Measurements from ENCODE around the gene CCL15. TPM values are rescaled to one million over a fixed set of nuclear protein-coding genes. Genes with fewer than 3 reads are reported as not detected.

Gene CCL15
- total RNA-seq, 4 donors from 2014 or later, result not detected

DNA sequence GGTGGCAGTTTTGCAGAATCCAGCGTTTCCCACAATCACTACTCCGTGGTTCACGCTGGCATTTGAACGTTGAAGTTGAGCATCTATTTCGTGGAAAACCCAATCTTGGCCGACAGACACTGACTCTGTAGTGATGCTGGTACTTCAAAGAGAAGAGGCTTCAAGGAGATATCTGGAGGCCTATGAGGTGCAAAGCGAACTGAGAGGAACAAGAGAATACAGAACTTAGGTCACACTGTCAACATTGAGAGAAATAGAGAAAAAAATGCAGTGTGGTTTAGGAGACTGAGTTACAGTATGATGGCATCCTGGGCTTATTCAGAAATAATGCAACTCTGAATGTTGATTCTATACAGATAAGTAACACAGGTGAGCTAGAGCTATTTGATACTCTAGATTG is 36.1 kb downstream of the CCL15 start:
- TF ChIP-seq, protein P1, sequence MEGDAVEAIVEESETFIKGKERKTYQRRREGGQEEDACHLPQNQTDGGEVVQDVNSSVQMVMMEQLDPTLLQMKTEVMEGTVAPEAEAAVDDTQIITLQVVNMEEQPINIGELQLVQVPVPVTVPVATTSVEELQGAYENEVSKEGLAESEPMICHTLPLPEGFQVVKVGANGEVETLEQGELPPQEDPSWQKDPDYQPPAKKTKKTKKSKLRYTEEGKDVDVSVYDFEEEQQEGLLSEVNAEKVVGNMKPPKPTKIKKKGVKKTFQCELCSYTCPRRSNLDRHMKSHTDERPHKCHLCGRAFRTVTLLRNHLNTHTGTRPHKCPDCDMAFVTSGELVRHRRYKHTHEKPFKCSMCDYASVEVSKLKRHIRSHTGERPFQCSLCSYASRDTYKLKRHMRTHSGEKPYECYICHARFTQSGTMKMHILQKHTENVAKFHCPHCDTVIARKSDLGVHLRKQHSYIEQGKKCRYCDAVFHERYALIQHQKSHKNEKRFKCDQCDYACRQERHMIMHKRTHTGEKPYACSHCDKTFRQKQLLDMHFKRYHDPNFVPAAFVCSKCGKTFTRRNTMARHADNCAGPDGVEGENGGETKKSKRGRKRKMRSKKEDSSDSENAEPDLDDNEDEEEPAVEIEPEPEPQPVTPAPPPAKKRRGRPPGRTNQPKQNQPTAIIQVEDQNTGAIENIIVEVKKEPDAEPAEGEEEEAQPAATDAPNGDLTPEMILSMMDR (IDR thresholded peaks at IDR 0.05; ENCODE audit: low read depth), result no peak

DNA sequence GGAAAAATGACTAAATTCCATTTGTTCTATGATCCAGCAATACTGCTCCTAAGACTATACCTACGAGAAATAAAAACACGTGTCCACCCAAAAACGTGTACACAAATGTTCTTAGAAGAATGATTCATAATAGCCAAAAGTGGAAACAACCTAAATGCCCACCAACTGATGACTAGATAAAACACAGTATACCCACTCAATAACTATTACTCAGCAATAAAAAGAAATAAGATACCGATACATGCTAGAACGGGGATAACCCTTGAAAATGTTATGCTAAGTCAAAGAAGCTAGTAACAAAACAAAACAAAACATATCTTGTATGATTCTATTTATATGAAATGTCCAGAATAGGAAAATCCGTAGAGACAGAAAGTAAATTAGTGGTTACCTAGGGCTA is 37.7 kb downstream of the CCL15 start:
- TF ChIP-seq, protein P1 (IDR thresholded peaks at IDR 0.05; ENCODE audit: low read depth), result no peak

DNA sequence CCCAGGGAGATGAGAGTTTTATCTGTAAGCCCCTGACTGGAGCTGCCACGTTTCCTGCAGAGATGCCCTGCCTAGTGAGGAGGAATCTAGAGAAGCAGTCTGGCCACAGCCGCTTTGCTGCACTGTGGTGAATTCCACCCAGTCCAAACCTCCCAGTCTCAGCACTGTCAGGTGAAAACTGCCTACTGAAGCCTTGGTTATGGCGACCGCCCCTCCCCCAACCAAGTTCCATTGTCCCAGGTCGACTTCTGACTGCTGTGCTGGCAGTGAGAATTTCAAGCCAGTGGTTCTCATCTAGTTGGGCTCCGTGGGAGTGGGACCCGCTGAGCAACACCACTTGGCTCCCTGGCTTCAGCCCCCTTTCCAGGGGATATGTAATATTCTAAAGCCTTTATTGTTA is 47.6 kb downstream of the CCL15 start:
- TF ChIP-seq, protein P1 (IDR thresholded peaks at IDR 0.05; ENCODE audit: low read depth), result no peak

DNA sequence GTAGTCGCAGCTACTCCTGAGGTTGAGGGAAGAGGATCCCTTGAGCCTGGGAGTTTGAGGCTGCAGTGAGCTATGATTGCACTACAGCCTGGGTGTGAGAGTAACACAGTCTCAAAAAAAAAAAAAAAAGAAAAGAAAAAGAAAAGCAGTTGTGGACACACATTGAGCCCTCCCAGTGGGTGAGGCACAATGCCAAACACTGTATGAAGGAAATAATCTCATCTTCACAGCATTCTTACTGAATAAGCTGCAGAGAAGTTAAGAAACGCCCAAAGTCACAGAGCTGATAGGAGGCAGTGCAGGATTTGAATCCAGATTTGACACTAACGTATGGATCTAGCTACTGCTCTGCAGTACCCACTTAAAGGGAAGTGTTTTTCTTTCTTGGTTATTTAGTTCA is 52.0 kb downstream of the CCL15 start:
- TF ChIP-seq, protein P1 (IDR thresholded peaks at IDR 0.05; ENCODE audit: low read depth), result no peak

DNA sequence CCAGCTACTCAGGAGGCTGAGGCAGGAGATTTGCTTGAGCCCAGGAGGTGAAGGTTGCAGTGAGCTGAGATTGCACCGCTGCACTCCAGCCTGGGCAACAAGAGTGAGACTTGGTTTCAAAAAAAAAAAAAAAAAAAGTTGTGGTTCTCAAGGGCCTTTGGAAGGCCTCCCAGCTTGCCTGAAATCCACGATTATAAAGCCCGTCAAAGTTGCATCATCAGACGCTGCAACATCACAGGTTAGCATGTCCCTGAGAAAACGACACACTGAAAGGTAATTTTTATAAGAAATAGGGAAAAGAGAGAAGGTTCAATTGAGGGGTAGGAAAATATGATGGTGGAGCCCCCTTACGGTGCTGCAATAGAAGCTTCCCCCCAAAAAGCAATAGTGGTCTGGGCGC is 53.3 kb downstream of the CCL15 start:
- TF ChIP-seq, protein P1 (IDR thresholded peaks at IDR 0.05; ENCODE audit: low read depth), result no peak

Other genes starting within 250 kb of the CCL15 start
- gene GAS2L2, start 248.3 kb downstream of the CCL15 start, total RNA-seq, result under 1 TPM in 2 of 4 donors, not detected in 2; 0.22 to 0.51 TPM
- gene C17orf50, start 240.7 kb downstream of the CCL15 start, total RNA-seq, result not detected
- gene MMP28, start 205.9 kb downstream of the CCL15 start, total RNA-seq, result 10 to 100 TPM; 21.6 to 46.1 (median 42.7) TPM
- gene TAF15, start 192.1 kb downstream of the CCL15 start, total RNA-seq, result 100 to 1,000 TPM in 1 of 4 donors, 10 to 100 TPM in 3; 69.1 to 106 (median 78.7) TPM
- gene HEATR9, start 132.7 kb downstream of the CCL15 start, total RNA-seq, result not detected
- 10 to 100 TPM in 1 of 4 donors, 1 to 10 TPM in 1, under 1 TPM in 1, not detected in 1; 0.82 to 11.2 (median 6.8) TPM for gene CCL5, start 121.2 kb downstream of the CCL15 start, total RNA-seq
- gene RDM1, start 70.8 kb downstream of the CCL15 start, total RNA-seq, result not detected
- not detected for gene LYZL6, start 57.8 kb downstream of the CCL15 start, total RNA-seq
- 1 to 10 TPM in 1 of 4 donors, under 1 TPM in 1, not detected in 2; 0.34 to 2.6 TPM for gene CCL16, start 20.1 kb downstream of the CCL15 start, total RNA-seq
- gene CCL14, start 14.8 kb downstream of the CCL15 start, total RNA-seq, result 10 to 100 TPM; 33.5 to 48.7 (median 46.5) TPM
- gene CCL23, start 16.4 kb upstream of the CCL15 start, total RNA-seq, result 10 to 100 TPM in 2 of 4 donors, 1 to 10 TPM in 2; 3.4 to 13.7 (median 9.1) TPM
- gene CCL18, start 62.7 kb upstream of the CCL15 start, total RNA-seq, result 10 to 100 TPM in 1 of 4 donors, 1 to 10 TPM in 1, under 1 TPM in 1, not detected in 1; 0.66 to 19.2 (median 2.2) TPM
- 10 to 100 TPM in 1 of 4 donors, 1 to 10 TPM in 2, under 1 TPM in 1; 0.98 to 14.1 (median 1.7) TPM for gene CCL3, start 88.6 kb upstream of the CCL15 start, total RNA-seq
- gene CCL4, start 102.3 kb upstream of the CCL15 start, total RNA-seq, result 1 to 10 TPM in 3 of 4 donors, not detected in 1; 2.2 to 4.2 (median 3.1) TPM
- 1 to 10 TPM in 1 of 4 donors, not detected in 3; 2.9 TPM for gene TBC1D3B, start 175.1 kb upstream of the CCL15 start, total RNA-seq
- 1 to 10 TPM in 1 of 4 donors, not detected in 3; 3.9 TPM for gene CCL3L1, start 195.2 kb upstream of the CCL15 start, total RNA-seq
- not detected for gene CCL4L2, start 209.5 kb upstream of the CCL15 start, total RNA-seq